Thyroid gland (tissue), 4 donors: Measurements from ENCODE around the gene LGI2.

Source experiments
- CTCF ChIP-seq, 6 experiments: fragments of 200-600 bp in 3 of 6; fragments of 450-650 bp in 3 of 6; sonication (generic) in 3 of 6; IDR thresholded peaks; one replicate each; pipeline ENCODE4 v1.5.1; 2016 to 2019; ENCODE audit warnings: antibody characterized with exemption in 6 of 6, mild to moderate bottlenecking in 2 of 6, inconsistent platforms in 1 of 6, moderate library complexity in 1 of 6
- POLR2A ChIP-seq, 2 donors: fragments of 450-650 bp; IDR thresholded peaks; one replicate each; pipeline ENCODE4 v1.6.1; 2017; ENCODE audit warnings: antibody characterized with exemption in 2 of 2, mild to moderate bottlenecking in 2 of 2, moderate library complexity in 1 of 2

GRCh38 chr4:24991015-24991414 is 39.7 kb downstream of the LGI2 start:
- TF ChIP-seq CTCF (IDR thresholded peaks at IDR 0.05), result no peak
- no peak for TF ChIP-seq POLR2A (IDR thresholded peaks at IDR 0.05)
